Panc1 (cell line): ENCODE measurements around the gene UBTF. TPM values are rescaled to one million over a fixed set of nuclear protein-coding genes. Genes with fewer than 3 reads are reported as not detected.

Experiments
- ATAC-seq: fragments of 200-7000 bp; cut with Tn5 transposase; 2 replicates; pipeline ENCODE4 v1.9.1; 2020; ENCODE audit warnings: mild to moderate bottlenecking, moderate library complexity
- BruUV-seq: library from RNA; stranded (reverse); fragments of 400-500 nt; replicated peaks from 2 replicates; lab custom pipeline; 2021; lab: Mats Ljungman, UMichigan
- CTCF ChIA-PET: fragments of 300-600 bp; sonication (Branson Sonifier 250); formaldehyde crosslinking; loops from one replicate; lab custom pipeline; 2022; ENCODE audit warnings: antibody characterized with exemption; lab: Charles Lee
- POLR2A ChIA-PET: fragments of 300-600 bp; sonication (Branson Sonifier 250); formaldehyde crosslinking; loops from one replicate; lab custom pipeline; 2022; ENCODE audit warnings: antibody characterized with exemption; lab: Charles Lee
- DNase-seq: peaks from one replicate; pipeline ENCODE4 v3.0.0-alpha.2; 2010; ENCODE audit warnings: low read depth, low spot score
- H3K27ac ChIP-seq: 2 replicates; pipeline ENCODE4 v1.5.1; 2011; ENCODE audit warnings: mild to moderate bottlenecking, low read length, inconsistent platforms
- H3K27me3 ChIP-seq: fragments of 200-500 bp; sonication (Bioruptor generic); 2 replicates; pipeline ENCODE4 v1.6.0; 2014; ENCODE audit warnings: low read length, inconsistent platforms; ENCODE audit not compliant: control insufficient read depth, insufficient read depth
- H3K36me3 ChIP-seq: fragments of 200-500 bp; sonication (Bioruptor generic); 2 replicates; pipeline ENCODE4 v1.5.1; 2014; ENCODE audit warnings: inconsistent platforms, mild to moderate bottlenecking, low read length, moderate library complexity; ENCODE audit not compliant: control insufficient read depth, insufficient read depth
- H3K4me1 ChIP-seq: 2 replicates; pipeline ENCODE4 v1.5.1; 2011; ENCODE audit warnings: inconsistent platforms, mild to moderate bottlenecking, low read length, moderate library complexity; ENCODE audit not compliant: control insufficient read depth, insufficient read depth
- H3K4me3 ChIP-seq, 2 experiments: 2 replicates each; pipeline ENCODE4 v1.5.1; 2011 to 2012; ENCODE audit warnings: low read depth in 2 of 2, low read length in 2 of 2, mild to moderate bottlenecking in 2 of 2, inconsistent platforms in 1 of 2, moderate library complexity in 1 of 2
- H3K9me3 ChIP-seq: fragments of 200-500 bp; sonication (Bioruptor generic); 2 replicates; pipeline ENCODE4 v1.5.1; 2014; ENCODE audit warnings: low read depth, mild to moderate bottlenecking, inconsistent platforms, low read length, moderate library complexity; ENCODE audit not compliant: control insufficient read depth, insufficient read depth
- POLR2AphosphoS5 ChIP-seq: IDR thresholded peaks from 2 replicates; pipeline ENCODE4 v1.6.1; 2012; ENCODE audit warnings: mild to moderate bottlenecking, low read depth, low read length, moderate library complexity
- REST ChIP-seq, 2 experiments: IDR thresholded peaks; 2 replicates each; pipeline ENCODE4 v1.6.1; 2011 to 2012; ENCODE audit warnings: low read depth in 2 of 2, control low read depth in 1 of 2, low read length in 1 of 2, mild to moderate bottlenecking in 1 of 2, moderate library complexity in 1 of 2; ENCODE audit not compliant: insufficient read depth in 1 of 2
- SIN3A ChIP-seq: IDR thresholded peaks from 2 replicates; pipeline ENCODE4 v1.6.1; 2012; ENCODE audit warnings: low read depth, mild to moderate bottlenecking, low read length, moderate library complexity, borderline replicate concordance; ENCODE audit not compliant: insufficient read depth
- TCF7L2 ChIP-seq: IDR thresholded peaks from 2 replicates; pipeline ENCODE4 v1.6.1; 2011; ENCODE audit warnings: mild to moderate bottlenecking, low read depth, low read length, inconsistent platforms
- in situ Hi-C: cut with HindIII; loops from 2 replicates; pipeline ENCODE4 v1.10.0; 2016; ENCODE audit warnings: low sequenced_read_pairs, low pct_unique_long_range_greater_than_20kb
- intact Hi-C: fragments of 100-400 bp; cut with micrococcal nuclease; formaldehyde crosslinking; loops from one replicate; pipeline ENCODE4 v1.10.0; 2022; ENCODE audit not compliant: unreplicated experiment
- total RNA-seq: library from RNA; stranded (reverse); gene quantifications from one replicate; pipeline ENCODE4 v1.2.1, GENCODE V29; 2021; ENCODE audit not compliant: unreplicated experiment
- TF ChIP-seq, protein P1 (sequence below): fragments of 450-650 bp; IDR thresholded peaks from 2 replicates; pipeline ENCODE4 v1.5.1; 2017; ENCODE audit warnings: mild to moderate bottlenecking

Gene UBTF
- total RNA-seq, 1 experiment from 2014 or later: 116 TPM

DNA sequence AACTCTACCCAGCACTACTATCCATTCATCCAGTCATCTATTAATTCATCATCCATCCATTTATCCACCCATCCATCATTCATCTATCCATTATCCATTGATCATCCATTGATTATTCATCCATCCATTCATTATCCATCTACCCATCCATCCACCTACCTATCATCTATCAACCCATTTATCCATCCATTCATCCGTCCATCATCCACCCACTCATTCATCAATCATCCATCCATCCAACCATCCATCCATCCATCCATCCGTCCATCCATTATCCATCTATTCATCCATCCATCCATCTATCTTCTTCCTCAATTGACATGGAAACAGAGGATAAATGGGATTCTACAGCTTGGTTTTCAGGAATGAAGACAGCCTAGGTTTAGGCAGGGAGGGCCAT is 36.4 kb upstream of the UBTF start:
- ATAC-seq (no peak), DNase-seq (no peak)
- Histone ChIP-seq H3K4me3 (no peak overlapping the region), H3K4me1 (no peaks in the 10 kb centered on the region), H3K36me3 (no peaks in the 10 kb centered on the region), H3K27me3 (no peaks in the 10 kb centered on the region), H3K9me3 (no peaks in the 10 kb centered on the region), H3K27ac (no peak overlapping the region)
- ChIA-PET POLR2A (no interaction called here), CTCF (interaction anchor here (1.3 kb wide), 1 partner anchor 75 kb away, joined by 8 read pairs; no protein-coding TSS in a partner anchor)
- TF ChIP-seq POLR2AphosphoS5 (no peak), TCF7L2 (no peak), SIN3A (no peak), REST (IDR thresholded peaks at IDR 0.05; ENCODE audit: insufficient read depth in 1 of 2, low read depth in 2 of 2, low read length in 1 of 2) (no peak)
- TF ChIP-seq, protein P1, sequence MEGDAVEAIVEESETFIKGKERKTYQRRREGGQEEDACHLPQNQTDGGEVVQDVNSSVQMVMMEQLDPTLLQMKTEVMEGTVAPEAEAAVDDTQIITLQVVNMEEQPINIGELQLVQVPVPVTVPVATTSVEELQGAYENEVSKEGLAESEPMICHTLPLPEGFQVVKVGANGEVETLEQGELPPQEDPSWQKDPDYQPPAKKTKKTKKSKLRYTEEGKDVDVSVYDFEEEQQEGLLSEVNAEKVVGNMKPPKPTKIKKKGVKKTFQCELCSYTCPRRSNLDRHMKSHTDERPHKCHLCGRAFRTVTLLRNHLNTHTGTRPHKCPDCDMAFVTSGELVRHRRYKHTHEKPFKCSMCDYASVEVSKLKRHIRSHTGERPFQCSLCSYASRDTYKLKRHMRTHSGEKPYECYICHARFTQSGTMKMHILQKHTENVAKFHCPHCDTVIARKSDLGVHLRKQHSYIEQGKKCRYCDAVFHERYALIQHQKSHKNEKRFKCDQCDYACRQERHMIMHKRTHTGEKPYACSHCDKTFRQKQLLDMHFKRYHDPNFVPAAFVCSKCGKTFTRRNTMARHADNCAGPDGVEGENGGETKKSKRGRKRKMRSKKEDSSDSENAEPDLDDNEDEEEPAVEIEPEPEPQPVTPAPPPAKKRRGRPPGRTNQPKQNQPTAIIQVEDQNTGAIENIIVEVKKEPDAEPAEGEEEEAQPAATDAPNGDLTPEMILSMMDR: no peak
- intact Hi-C loops (no loop called here), in situ Hi-C loops (no loop called here)
- no TSS peak for BruUV-seq

- intact Hi-C loops: no loop called here
- no TSS peak for BruUV-seq
- ATAC-seq (no peak), DNase-seq (no peak)
- H3K9me3 ChIP-seq: no peaks in the 10 kb centered on the region
- ChIA-PET CTCF (interaction anchor here (0.7 kb wide), 1 partner anchor 74 kb away, joined by 3 read pairs; no protein-coding TSS in a partner anchor), POLR2A (no interaction called here)
- no peak overlapping the region for H3K27ac ChIP-seq
- no peaks in the 10 kb centered on the region for H3K27me3 ChIP-seq
- H3K4me3 ChIP-seq: no peak overlapping the region
- TF ChIP-seq POLR2AphosphoS5 (no peak), SIN3A (no peak), REST (IDR thresholded peaks at IDR 0.05; ENCODE audit: insufficient read depth in 1 of 2, low read depth in 2 of 2, low read length in 1 of 2) (no peak), TCF7L2 (no peak)
- TF ChIP-seq, protein P1: no peak
- H3K4me1 ChIP-seq: no peaks in the 10 kb centered on the region
- H3K36me3 ChIP-seq: no peaks in the 10 kb centered on the region
- in situ Hi-C loops: no loop called here
Measured at GRCh38 chr17:44254361-44255095, 35.1 kb upstream of the UBTF start.
